Transverse colon (tissue), 3 donors: ENCODE measurements around the gene SMAD6.

ENCODE experiments used
- CTCF ChIP-seq, 5 experiments: fragments of 200-600 bp in 3 of 5; fragments of 450-650 bp in 2 of 5; sonication (generic) in 3 of 5; IDR thresholded peaks; 1 replicate in 2 of 5; 2 replicates in 3 of 5; pipeline ENCODE4 v1.5.1; 2016 to 2017; ENCODE audit warnings: antibody characterized with exemption in 5 of 5, inconsistent platforms in 3 of 5, mild to moderate bottlenecking in 2 of 5, moderate library complexity in 1 of 5
- EP300 ChIP-seq: sonication (generic); formaldehyde crosslinking; IDR thresholded peaks from one replicate; pipeline ENCODE4 v1.6.1; 2017; ENCODE audit warnings: antibody characterized with exemption, low read depth
- POLR2A ChIP-seq: fragments of 450-650 bp; IDR thresholded peaks from one replicate; pipeline ENCODE4 v1.6.1; 2016; ENCODE audit warnings: antibody characterized with exemption, mild to moderate bottlenecking, moderate library complexity

- TF ChIP-seq CTCF (IDR thresholded peaks at IDR 0.05) (no peak), EP300 (no peak), POLR2A (peak; percentile 57)
Observed at GRCh38 chr15:66702035-66702786, at the start of gene SMAD6.
